HEK293T (cell line): ENCODE results near the gene CCDC34.

Experiments
- FOXA1 ChIP-seq: fragments of 450-650 bp; IDR thresholded peaks from 2 replicates; pipeline ENCODE4 v1.6.1; 2016; ENCODE audit warnings: mild to moderate bottlenecking
- FOXM1 ChIP-seq: fragments of 450-650 bp; IDR thresholded peaks from 2 replicates; pipeline ENCODE4 v1.6.1; 2017; ENCODE audit warnings: mild to moderate bottlenecking, borderline replicate concordance
- L3MBTL2 ChIP-seq: fragments of 450-650 bp; conservative IDR thresholded peaks from 2 replicates; pipeline ENCODE4 v1.6.1; 2016; ENCODE audit warnings: mild to moderate bottlenecking
- LEF1 ChIP-seq: fragments of 450-650 bp; IDR thresholded peaks from 2 replicates; pipeline ENCODE4 v1.6.1; 2017; ENCODE audit warnings: mild to moderate bottlenecking, borderline replicate concordance
- NFRKB ChIP-seq: fragments of 450-650 bp; IDR thresholded peaks from 2 replicates; pipeline ENCODE4 v1.6.1; 2016; ENCODE audit warnings: mild to moderate bottlenecking, moderate library complexity
- SP1 ChIP-seq: fragments of 450-650 bp; IDR thresholded peaks from 2 replicates; pipeline ENCODE4 v1.6.1; 2017
- SUZ12 ChIP-seq: fragments of 450-650 bp; IDR thresholded peaks from 2 replicates; pipeline ENCODE4 v1.6.1; 2016; ENCODE audit warnings: mild to moderate bottlenecking
- TARDBP ChIP-seq: fragments of 450-650 bp; IDR thresholded peaks from 2 replicates; pipeline ENCODE4 v1.6.1; 2016
- TF ChIP-seq, protein P1 (sequence below): fragments of 450-650 bp; IDR thresholded peaks from 2 replicates; pipeline ENCODE4 v1.6.1; 2016

DNA sequence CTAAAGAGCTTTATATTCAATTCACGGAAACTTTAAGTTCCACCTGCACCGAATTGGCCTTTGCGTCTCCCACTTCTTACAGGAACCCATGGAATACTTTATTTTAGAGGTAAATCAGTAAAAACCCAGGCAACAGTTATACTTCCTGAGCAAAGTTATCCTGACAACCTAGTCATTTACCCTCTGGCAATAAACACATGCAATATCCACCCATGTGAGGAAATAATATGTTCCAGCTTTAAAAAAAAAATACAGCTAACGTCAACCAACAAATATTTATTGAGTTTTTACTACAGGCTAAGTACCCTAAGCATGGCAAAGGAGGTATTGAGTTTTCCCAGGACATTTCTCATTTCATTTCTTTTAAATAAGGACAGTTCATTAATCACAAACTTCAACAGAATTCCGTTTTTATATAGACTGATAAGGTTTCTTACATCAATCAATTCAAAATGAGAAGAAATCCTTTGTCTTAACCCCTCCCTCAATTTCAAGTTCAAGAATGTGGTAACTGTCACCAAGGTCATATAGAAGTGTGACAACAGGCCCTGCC is 38.3 kb upstream of the CCDC34 start:
- TF ChIP-seq LEF1, result no peak
- TF ChIP-seq SP1, result no peak
- TF ChIP-seq FOXM1, result no peak
- no peak for TF ChIP-seq SUZ12
- TF ChIP-seq, protein P1, sequence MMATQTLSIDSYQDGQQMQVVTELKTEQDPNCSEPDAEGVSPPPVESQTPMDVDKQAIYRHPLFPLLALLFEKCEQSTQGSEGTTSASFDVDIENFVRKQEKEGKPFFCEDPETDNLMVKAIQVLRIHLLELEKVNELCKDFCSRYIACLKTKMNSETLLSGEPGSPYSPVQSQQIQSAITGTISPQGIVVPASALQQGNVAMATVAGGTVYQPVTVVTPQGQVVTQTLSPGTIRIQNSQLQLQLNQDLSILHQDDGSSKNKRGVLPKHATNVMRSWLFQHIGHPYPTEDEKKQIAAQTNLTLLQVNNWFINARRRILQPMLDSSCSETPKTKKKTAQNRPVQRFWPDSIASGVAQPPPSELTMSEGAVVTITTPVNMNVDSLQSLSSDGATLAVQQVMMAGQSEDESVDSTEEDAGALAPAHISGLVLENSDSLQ, result no peak
- no peak for TF ChIP-seq L3MBTL2
- no peak for TF ChIP-seq NFRKB
- no peak for TF ChIP-seq FOXA1
- TF ChIP-seq TARDBP, result no peak
